ENCODE measurements around the gene IL17REL. TPM values are rescaled to one million over a fixed set of nuclear protein-coding genes. Genes with fewer than 3 reads are reported as not detected.

Gene IL17REL
- total RNA-seq, result 0.05 and 0.17 TPM in 2 replicates

- peak; percentile 18 for DNase-seq
These were observed at the start of gene IL17REL for GRCh38 chr22:50012211-50013181. IL17REL (minus strand) TSS chr22:50012765; CDS start chr22:50012646, 119 bp downstream.

- no peak for DNase-seq
These were observed 49.3 kb upstream of the IL17REL start for GRCh38 chr22:50061824-50062355.

GRCh38 chr22:50061141-50061823, 48.7 kb upstream of the IL17REL start:
- no peak for DNase-seq

- DNase-seq, result no peak
These were observed 48.0 kb upstream of the IL17REL start for GRCh38 chr22:50060441-50061140.

GRCh38 chr22:50059881-50060262, 47.3 kb upstream of the IL17REL start:
- no peak for DNase-seq

- DNase-seq, result peak; percentile 24
These were observed 46.6 kb upstream of the IL17REL start for GRCh38 chr22:50058906-50059880.

- no peak for DNase-seq
These were observed 45.7 kb upstream of the IL17REL start, which contains the start of gene TTLL8 for GRCh38 chr22:50058061-50058905. TTLL8 (minus strand) TSS chr22:50058298.

- DNase-seq, result no peak
These were observed 44.9 kb upstream of the IL17REL start for GRCh38 chr22:50057278-50058060.

GRCh38 chr22:50056214-50056972, 43.8 kb upstream of the IL17REL start:
- DNase-seq, result no peak

GRCh38 chr22:50053861-50054260, 41.3 kb upstream of the IL17REL start:
- DNase-seq, result no peak

GRCh38 chr22:50051930-50052329, 39.4 kb upstream of the IL17REL start:
- no peak for DNase-seq

GRCh38 chr22:50049299-50050195, 37.0 kb upstream of the IL17REL start:
- no peak for DNase-seq

GRCh38 chr22:50048836-50049235, 36.3 kb upstream of the IL17REL start:
- DNase-seq, result no peak

GRCh38 chr22:50048061-50048765, 35.6 kb upstream of the IL17REL start:
- DNase-seq, result no peak

GRCh38 chr22:50047346-50047745, 34.8 kb upstream of the IL17REL start:
- DNase-seq, result no peak

GRCh38 chr22:50046481-50047245, 34.1 kb upstream of the IL17REL start:
- DNase-seq, result no peak
